Muscle of back (tissue), 11 donors: ENCODE measurements around the gene CEP164. TPM values are rescaled to one million over a fixed set of nuclear protein-coding genes. Genes with fewer than 3 reads are reported as not detected.
A peak's percentile ranks its signal among the peaks of the same experiment; 100 is the strongest.

Experiments used
- DNase-seq, 3 donors: peaks; one replicate each; pipeline versions ENCODE4 v3.0.0 to v3.0.0-alpha.2; 2013
- polyA plus RNA-seq, 10 donors: library from polyadenylated mRNA; unstranded; fragments of 120-200 nt; gene quantifications; one replicate each; pipeline ENCODE4 v1.2.1, GENCODE V29; 2013; ENCODE audit not compliant: insufficient read length in 10 of 10

Gene CEP164
- polyA plus RNA-seq, 10 donors = 9.5 to 18.6 (median 13.3) TPM

DNA sequence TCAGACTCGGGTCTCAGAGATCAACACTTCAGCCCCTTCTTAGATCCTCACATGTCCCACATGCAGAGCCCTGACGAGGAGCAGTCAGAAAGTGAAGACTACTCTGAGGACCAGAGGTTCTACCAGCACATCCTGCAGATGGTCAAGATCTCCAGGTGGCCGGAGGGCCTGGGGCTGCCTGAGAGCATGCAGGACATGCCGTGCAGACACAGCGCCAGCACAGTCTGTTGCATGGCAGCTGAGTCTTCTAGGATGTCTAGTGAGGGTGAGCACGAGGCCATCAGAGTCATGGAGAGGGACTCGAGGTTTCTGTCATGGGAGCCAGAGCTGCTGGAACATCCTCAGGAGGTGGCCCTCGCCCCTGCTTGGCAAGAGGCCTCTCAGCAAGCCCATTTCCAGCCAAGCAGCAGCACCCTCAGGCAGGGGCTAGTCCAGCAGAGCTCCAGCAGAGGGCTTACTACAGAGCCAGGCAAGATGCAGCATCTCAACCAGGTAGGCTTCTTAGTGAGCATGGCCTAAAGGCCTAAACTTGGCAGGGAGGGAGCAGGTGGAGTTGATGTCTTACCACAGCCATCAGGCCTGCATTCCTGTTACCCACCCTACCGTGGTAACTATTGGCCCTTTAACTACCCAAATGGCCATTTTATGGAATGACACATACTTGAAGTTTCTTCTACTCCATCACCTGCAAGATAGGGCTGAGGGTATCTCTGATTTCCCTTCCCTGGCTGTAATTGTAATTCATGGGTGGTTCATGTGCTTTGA, 28.7 kb downstream of the CEP164 start:
- DNase-seq = no peak

DNA sequence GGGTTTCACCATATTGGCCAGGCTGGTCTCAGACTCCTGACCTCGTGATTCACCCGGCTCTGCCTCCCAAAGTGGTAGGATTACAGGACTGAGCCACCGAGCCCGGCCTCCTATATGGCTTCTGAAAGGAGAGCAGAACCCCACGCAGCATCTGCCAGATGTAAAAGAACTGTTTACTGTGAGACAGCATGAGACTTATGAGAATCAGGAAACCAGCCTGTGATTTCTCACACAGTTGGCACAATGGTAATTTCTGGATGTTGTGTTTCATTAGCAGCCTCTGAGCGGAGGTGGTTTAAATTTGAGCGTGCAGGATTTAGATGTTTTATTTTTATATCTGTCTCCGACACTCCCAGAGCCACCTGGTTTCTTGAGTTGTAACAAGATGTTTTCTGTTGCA, 33.8 kb downstream of the CEP164 start:
- no peak for DNase-seq

DNA sequence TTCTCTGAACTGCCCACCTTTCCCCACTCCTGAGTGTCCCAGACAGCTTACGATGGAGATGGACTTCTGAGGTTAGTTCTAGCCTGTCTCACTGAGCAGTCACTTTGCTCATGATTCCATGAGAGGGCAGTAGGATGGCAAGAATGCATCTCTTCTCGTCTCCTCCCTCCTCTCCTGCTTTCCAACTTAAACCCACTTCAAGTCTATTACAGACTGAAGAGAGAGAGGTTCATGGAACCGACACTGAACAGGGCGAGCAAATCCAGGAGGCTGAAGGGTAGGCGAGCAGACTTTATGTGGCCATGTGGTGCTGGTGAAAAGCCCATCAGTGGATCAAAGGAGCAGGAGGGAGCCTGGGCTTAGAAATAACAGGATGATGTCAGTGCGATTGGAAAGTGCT, 38.6 kb downstream of the CEP164 start:
- DNase-seq = no peak

DNA sequence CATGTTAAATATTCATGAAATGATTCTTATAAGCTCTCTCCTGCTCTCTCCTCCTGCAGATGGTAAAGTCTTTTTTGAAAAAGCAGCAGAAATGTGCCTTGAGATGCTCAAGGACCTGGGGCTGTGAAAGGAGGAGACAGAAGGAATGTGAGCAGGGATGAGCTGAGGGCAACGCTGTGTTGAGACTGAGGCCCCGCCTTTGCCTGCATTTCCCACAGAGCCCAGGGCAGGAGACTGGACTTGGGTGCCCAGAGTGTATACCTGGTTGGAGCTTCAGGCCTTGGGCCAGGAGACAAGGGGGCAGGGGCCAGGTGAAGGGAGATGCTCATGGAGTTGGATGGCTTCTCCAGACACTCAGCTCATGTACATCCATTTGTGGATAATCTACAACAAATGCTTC, 39.2 kb downstream of the CEP164 start:
- no peak for DNase-seq

DNA sequence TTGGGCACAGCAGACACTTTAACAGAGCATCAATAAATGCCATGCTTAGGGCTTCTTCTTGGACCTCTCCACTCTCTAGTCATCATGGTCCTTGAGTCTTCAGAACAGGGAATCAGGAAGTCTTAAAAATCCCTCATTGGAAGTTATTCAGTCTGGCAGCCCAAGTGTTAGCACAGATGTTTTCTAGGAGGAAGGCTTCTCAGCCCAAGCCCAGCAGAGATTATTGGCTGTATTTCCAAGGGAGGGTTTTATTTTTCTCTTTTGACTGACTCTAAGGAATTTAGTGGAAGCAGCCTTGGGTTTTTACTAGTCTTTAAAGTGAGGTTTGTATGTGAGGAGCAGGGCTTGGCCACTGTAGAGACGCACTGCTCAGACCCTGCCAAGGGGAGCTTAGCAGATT, 41.9 kb downstream of the CEP164 start:
- DNase-seq = peak; percentile 28 to 86 (median 70)

DNA sequence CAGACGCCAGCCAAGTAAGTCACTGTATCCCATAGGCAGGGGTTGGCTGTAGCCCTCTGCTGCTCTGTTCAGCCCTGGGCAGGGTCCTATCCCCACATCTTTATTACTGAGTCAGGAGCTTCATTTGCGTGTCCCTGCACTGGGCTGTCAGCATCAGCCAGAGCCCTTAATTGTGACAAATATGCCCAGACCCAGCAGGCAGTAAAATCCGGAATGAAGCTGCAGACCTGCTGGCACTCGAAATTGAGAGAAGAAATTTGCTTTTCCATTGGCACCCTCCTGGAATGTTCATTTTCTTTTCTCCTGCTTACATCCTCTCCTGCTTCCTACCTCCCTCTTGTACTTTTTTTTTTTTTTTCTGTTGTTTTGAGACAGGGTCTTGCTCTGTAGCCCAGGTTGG, 43.8 kb downstream of the CEP164 start:
- DNase-seq = peak in 1 of 3 donors; percentile 6

DNA sequence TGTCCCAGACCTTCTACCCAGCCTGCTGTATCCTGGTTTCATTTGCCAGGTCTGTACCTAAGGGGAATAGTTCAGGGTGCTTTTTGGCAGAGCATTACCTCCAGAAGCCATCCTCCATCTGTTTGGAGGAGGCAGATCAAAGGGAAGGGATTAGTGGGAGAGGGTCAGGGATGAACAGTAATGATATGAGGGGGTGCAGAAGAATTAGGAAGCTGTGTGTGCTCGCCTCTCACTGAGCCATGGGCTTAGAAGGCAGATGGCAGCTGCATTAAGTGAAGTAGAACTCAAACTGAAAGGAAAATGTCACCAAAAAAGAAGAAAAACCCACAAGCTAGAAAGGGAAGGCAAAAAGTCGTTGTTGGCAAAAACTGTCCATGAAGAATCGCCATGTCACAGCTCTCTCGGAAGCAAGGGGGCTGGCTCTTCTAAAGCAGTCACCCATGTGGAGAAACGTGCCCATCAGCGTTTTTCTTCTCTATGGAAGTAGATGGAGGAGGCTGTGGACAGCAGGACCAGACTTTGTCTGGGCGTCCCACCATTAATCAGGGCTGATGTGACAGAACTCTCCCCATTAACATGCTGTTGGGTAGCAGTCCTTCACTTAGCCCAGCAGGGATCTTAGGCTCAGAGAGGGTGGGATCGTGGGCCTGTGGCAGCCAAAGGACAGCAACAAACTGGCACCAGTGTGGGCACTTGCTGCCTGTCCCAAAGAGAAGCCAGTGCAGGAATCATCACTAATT, 46.8 kb downstream of the CEP164 start:
- DNase-seq = no peak

DNA sequence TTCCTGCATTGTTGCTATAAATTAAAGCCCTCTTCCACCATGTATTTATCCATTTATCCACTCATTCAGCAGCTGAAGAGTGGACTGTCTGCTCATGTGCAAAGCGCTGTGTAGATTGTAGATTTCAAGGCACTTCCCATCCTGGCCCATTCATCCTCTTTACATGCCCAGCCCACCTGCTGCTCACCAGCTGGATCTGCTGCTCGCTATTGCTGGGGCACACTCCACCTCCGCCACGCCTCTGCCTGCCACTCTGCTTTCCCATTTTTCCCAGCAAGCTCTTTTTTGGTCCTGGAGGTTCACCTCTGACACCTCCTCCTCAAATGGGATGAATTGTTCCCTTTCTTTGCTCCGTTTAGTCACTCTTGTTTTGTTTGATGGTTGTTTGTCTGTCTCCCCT, 48.3 kb downstream of the CEP164 start:
- no peak for DNase-seq

DNA sequence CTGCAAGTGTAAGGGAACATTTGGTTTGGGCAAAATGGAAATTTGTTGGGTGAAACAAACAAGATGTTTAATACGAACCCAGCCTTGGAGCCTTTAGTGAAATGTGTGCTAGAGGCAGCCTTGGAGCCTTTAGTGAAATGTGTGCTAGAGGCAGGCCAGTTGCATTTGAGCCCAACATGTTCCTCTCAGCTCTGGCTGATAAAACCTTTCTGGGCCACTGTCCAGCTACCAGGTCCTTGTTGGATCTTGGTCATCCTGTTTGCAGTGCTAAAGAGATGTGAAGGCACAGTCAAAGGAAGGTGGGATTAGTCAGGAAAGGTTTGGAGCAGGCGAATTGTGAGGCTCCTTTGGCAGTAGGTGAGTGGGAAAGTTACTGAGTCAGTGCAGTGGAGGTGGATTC, 48.9 kb downstream of the CEP164 start:
- DNase-seq = no peak

DNA sequence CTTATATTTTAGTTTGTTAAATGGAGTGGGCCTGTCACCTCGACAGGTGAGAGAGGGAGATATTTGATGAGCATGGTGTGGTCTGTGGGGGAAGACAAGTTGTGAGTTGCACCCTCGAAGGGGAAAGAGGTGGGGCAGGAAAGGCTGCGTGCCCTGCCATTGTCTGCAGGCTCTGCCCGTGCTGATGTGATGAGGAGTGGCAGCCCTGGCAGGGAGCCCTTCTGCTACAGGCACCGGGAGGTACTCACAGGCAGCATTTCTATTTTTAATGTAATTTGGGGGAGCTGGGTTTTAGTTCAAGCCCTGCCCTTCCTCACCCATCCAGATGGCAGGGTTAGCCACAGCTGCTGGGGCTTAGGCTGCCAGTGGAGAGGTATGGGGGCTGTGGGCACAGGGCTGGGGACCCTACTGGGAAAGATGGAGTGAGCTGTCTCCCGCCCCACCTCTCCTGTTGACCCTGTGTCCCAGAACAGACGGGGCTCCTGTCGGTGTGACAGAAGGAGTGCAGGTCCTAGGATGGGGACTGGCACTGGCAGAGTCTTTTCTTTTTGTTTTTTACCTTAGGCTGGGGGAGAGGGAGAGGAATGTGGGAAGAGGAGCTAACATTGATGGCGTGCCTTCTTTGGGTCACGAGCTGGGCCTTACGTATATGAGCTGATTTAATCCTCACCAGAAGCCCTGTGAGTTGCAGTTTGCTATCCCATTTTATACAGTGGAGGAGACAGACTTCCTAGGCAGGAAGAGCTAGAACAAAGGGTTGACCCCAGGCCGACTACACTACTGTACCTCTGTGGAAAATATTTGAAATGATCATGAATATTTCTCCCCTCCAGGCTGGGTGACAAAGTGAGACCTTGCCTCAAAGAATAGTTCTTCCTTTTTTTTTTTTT, 51.6 kb downstream of the CEP164 start:
- no peak for DNase-seq

DNA sequence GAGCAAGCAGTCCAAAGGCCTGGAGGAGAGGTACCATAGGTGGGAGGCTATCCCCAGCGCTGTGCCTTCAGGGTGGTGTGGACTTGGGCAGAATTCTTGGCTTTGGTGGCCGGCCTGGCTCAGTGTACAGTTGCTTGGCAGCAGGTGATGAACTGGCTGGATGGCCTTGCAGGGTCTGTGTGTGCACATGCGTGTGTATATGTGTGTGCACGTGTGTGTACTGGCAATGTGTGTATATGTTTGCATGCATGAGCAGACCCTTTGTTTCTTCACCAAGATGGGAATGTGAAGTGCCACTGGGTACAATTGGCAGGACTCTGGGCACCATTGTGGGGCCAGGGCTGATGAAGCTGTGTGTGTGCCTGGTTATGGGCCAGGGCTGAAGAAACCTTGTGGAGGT, 53.0 kb downstream of the CEP164 start:
- no peak for DNase-seq

DNA sequence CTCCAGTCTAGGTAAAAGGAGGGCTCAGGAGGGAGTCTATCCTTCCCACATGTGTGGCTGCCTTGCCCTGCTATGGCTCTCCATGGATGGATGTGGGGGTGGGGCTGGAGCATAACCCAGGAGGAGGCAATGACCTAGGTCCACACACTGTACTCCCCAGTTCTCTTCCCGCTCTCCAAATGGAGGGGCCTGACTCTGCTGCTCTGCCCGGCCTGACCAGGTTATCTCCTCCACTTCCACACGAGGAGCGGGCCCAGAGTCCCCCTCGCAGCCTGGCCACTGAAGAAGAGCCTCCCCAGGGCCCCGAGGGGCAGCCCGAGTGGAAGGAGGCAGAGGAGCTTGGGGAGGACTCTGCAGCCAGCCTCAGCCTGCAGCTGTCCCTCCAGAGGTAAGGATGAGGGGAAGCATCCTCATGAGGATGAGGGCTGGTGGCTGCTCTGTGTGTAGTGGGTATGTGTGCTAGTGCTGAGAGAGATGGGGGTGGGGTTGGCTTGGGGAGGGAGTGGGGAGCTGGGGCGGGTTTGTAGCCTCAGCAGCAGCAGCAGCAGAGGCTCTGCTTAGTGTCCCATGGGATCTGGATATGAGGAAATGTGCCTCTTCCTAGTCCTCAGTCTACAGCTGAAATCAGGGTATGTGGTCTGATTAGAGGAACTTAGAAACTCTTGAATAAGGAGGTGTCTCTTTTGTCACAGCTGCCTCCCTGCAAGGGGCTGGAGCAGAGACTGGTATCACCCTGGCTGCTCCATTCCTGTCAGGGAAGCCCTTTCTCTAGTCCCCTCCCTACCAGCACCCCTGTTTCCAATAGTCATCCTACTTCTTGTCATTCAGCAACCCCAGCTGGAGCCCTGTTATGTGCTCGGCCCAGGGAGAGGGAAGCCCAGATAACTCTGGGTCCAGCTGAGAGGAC, 54.1 kb downstream of the CEP164 start:
- DNase-seq = no peak

DNA sequence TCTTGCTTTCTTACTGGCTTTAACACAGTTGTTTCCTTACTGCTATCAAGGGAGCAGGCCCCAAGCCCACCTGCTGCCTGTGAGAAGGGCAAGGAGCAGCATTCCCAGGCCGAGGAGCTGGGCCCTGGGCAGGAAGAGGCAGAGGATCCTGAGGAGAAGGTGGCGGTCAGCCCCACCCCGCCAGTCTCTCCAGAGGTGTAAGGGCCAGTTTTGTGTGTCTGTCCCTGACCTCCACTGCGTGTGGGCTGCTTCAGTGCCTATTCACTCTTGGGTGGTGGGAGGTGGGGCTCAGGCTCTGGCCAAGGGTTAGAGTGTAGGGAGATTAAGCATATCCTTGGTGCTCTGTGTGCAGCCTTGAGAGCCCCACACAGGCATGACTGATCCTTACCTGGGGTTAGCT, 55.1 kb downstream of the CEP164 start:
- DNase-seq = no peak

DNA sequence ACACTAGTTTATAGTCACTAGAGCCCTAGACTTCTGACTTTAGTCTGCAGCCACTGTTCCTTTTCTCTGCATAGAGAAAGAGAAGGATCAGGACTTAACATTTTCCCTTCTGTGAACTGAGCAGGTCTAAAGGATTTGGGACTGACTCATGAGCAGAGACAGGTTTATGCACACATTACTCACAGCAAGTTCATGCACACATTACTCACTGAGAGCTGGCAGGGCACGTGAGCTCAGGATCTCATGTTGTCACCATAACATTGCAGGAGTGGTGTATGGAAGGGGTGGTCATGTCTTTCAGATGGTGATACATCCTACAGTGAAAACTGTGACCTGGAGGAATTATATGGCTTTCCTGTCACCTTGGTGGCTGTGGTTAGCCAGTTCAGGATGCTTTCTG, 56.4 kb downstream of the CEP164 start:
- peak in 1 of 3 donors; percentile 64 for DNase-seq

DNA sequence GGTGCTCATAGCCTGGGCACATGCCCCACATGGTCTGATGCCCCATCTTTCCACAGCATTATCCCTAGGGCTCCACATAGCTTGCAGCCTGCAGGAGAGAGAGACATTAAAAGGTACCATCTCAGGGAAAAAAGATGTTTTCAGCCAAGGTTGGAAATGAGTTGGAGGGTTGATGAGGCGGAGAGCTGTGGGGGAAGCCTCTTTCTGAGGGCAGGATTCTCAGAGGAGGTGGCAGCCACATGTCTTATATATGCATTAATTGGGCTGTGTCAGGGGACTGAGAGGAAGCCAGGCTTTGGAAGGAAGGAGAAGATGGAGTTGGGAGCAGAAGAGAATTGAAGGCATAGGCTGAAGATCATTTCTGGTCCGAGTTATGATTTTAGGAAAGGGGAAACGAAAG, 57.8 kb downstream of the CEP164 start:
- no peak for DNase-seq

DNA sequence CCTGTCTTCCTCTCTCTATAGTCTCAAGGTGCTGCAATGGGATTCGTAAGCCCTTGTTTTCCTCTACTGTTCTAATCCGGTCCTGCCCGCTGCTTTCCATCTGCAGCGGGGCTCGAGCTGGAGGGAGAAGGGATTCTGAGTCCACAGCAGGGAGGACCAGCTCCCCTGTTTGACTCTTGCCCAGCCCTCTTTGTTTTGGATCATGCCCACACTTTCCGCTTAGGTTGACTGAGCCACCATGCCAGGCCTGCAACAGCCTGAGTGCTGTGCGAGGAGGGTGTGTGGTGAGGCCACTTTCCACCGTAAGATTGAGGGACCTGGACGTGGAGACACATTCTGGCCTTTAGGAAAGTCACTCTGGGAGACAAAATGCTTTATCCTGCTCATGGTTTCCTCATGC, 58.3 kb downstream of the CEP164 start:
- DNase-seq = no peak

DNA sequence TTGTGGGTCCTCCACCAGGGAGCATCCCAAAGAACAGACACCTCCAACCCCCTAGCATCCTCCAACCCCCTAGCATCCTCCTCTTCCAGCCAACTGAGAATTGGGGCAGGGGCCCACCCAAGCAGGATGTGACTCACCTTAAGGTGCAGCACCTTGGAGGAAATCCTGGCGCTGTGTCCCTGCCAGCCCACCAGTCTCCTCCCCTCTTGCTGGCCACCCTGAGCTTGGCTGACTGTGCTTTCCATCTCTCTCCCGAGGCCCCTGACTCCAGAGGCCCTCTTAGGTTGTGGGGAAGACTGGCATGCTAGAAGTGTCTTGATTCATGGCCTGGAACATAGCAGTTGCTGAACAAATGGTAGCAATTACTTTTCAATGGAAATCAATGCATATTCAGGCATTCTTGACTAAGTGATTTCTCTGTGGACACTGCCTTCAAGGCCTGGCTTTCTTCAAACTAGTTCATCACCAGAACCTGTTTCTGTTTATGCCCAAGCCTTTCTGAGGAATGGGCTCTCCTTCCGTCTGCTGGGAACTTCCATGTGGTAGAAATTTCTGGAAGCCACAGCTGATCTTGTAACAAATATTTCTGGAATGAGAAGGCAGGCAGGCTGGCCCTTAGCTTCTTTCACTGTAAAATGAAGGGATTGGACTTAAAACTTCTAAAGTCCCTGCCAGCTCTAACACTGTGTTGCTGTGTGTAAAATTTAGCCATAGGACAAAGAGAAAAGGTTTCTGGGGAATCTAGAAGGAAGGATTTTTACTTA, 60.5 kb downstream of the CEP164 start:
- peak in 1 of 3 donors; percentile 29 for DNase-seq

DNA sequence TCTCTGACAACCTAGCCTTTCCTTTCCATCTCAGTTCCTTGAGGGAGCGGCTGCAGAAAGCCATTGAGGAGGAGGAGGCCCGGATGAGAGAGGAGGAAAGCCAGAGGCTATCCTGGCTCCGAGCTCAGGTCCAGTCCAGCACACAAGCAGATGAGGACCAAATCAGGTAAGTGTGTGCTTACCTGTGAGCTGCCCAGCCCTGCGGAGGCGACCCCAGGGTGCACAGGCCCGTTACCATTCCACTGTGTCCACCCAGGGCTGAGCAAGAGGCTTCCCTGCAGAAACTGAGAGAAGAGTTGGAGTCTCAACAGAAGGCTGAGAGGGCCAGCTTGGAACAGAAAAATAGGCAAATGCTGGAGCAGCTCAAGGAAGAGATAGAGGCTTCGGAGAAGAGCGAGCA, 63.1 kb downstream of the CEP164 start:
- no peak for DNase-seq

DNA sequence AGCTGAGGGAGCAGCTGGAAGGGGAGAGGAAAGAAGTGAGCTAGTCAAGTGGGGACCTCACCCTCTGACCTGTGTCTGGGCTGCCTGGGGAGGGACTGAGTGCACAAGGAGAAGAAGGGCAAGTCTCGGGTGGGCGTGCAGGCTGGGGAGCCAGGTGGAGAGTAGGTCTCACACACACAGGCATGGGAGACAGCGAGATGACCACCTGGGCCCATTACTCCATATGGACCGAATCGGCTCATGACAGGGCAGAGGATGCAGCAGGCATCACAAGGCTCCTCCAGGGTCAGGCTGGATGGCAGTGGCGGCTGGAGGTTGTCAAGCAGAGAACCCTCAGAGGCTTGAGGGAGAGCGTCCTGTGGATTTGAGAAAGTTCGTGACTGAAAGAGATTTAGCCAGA, 63.5 kb downstream of the CEP164 start:
- DNase-seq = no peak

DNA sequence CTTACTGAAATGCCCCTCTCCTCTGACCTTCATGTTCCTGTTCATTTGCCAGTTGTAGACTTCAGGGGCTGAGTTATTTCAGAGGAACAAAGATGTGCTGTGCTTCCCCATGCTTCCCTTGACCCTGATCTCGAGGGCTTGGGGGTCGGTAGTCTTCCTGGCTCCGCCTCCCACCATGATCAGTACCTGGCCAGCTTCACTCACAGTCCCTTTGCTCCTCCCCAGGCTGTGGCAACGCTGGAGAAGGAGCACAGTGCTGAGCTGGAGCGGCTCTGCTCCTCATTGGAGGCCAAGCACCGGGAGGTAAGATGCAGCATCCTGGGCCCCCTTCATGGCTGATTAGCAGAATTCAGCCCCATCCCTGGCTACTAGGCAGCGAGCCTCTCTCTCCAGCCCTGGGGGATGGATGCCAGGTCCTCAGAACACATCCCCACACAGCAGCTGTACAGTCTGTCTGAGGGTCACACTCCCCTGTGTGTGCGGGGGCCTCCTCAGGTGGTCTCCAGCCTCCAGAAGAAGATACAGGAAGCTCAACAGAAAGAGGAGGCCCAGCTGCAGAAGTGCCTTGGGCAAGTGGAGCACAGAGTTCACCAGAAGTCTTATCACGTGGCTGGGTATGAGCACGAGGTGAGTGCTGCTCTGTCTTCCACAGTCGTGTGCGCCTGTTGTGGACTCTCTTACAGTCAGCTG, 64.5 kb downstream of the CEP164 start:
- no peak for DNase-seq
